Measurements from ENCODE around the gene CDK5RAP2.

CDK5RAP2 gene

DNA sequence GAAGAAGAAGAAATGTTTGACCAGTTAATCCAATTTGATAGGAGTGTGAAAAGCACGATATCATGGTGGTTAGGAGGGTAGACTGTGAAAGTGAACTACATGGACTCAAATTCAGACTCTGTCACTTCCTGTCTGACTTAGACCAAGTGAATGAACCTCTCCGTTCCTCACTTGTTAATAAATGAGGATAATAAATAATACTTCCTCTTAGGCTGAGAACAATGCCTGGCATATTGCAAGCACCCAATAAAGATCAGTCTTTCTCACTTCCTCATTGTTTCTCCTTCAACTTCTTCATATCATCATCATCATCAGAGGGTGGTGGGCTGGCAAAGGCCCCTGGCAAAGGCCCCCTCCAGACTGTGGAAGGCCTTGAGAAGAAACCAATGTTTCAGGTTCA lies 148.7 kb downstream of the CDK5RAP2 start:
- DNase-seq = no peak

DNA sequence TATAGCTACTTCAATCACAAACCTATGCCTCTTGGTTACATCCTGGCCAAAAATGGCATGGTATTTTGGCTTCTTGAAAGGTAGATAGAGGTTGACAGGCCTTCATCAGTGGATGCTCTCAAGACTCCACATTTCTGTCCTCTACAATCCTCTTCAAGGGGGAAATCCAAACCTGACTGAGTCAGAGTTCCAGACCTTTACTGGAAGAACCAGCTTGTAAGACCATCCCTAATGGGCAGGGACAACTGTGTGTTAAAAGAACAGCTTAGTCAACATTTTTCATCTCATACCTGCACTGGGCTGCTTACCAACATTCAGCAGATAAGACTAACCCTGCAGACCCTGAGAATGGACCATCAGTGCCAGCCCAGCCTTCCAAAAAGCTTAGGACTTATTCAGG lies 155.7 kb downstream of the CDK5RAP2 start:
- DNase-seq = no peak

DNA sequence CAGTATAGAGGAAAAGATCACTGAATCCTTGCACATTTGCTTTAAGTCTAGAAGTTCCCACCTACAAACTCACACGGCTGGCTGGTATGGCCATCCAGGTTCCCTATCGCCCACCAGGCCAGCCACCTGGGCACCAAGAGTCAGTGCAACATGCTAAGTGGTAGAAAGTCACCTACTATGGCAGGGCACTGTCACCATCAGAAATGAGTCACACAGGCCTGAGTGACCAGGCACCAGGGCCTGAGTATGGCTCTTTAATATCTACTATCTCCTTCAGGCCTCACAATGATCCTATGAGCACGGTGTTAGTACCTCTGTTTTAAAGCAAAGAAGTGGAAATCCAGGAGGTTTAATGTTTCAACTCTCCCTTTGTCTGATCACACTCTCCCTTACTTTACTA lies 156.2 kb downstream of the CDK5RAP2 start:
- DNase-seq = no peak

DNA sequence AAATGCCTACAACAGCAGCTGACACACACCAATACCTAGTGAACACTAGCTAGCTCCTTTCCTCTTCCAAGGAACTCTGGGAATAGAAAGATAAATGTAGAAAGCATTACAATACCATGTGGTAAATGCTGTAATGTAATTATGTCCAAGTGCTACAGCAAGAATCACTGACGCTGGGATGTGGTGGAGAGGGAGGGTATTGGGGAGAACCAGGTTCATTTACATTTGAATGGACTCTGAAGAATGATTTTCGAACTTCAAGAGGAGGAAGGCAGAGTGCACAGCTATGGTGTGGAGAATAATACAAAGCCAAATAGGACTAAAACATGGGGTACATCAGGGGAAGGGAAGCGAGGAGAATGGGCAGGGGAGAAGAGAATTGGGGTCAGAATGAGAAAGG lies 158.0 kb downstream of the CDK5RAP2 start:
- no peak for DNase-seq

DNA sequence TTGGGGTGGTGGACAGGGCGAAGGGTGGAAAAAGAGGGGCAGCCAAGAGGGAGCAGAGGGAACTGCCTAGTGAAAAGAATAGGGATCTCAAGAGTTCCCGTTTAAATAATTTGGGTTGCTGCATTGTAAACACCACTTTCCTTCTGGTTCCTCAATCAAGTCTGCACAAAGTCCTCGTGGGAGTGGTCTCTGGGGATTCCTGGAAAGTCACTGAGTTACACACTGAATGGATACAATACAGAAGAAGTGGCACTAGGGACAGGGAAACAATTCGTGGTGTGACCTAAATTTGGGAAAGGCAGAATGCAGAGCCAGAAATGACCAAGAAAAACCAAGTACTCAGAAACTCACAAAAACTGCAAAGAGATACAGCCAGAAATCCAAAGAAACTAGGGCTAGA lies 161.7 kb downstream of the CDK5RAP2 start:
- DNase-seq = no peak

DNA sequence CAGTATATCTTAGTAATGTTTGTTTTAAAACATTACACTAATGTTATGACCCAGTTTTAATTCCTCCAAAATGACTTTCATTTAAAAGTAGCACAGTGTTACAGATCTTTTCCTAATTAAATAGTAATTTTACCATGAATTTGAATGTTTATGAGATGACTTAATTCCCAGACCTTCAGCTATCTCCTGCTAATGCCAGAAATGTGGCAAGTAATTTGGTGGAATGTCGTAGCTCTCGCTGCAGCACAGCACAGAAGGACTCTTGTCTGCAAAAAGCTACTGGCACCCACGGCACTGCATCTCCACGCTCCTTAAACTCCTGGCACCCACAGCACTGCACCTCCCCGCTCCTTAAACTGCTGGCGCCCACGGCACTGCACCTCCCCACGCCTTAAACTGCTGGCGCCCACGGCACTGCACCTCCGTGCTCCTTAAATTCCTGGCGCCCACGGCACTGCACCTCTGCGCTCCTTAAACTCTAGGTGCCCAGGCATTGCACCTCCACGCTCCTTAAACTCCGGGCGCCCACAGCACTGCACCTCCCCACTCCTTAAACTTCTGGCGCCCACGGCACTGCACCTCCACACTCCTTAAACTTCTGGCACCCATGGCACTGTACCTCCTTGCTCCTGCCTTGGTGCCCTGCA lies 163.1 kb downstream of the CDK5RAP2 start:
- DNase-seq = no peak

DNA sequence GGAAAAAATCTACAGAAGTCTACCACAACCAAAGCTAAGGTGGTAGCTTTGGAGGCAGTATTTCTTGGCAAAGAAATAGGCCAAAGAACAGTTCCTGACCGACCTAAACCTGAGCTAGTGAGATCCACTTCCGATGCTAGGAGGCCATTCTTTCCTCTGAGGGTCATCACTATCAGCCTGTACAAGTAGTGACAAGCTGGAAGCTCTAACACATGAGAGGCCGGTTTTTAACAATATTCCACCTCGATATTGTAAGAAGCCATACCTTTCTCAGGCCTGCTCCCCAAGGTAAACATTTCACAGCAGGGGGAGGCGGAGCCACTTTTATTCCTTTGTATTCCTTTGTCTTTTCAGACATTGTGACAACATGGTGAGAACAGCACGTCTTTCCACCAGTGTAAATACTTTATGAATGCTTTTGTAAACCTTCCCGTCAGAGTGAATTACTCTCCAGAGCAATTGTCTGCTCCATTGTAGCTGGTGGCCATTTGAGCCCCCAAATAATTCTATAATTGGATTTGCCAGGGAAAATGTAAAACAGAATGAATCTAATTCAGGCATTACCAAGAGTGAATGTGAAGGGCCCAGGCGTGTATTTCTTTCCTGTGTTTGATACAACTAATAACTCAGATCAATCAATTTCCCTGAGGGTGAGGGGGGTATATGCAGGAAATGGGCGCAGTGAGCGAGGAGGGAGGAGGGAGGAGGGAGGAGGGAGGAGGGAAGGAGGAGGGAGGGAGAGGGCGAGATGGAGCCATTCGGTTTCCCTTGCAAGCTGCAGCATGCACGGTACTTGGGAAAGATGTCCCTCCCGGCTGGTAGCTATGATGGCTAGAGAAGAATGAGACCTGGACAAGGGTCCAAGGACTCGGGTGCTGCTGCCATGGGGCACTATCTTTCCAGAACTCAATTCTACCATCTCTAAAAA lies 166.6 kb downstream of the CDK5RAP2 start:
- DNase-seq = peak in 1 of 2 experiments; percentile 9

DNA sequence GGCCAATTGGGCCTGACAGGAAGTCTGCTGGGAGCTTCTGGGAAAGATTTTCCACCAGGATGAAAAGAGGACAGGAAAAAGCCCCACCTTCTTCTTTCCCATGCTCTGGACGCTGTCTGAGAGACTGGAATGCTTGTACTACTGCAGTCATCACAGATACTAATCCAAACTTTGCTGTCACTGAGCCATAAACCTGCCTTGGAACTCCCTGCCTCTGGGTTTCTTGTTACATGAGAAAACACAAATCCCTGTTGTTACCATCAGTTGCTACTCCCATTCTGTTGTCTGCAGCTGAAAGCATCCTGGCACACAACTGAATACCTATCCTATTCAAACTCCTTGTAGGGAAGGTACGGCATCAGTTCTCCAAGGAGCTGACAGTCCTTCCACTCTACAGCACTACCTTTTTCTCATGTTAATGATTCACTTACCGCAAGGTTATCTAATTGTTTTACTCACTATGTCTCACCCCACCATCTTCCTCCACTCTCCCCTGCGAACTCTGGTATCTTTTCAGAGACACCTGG lies 167.5 kb downstream of the CDK5RAP2 start:
- no peak for DNase-seq

DNA sequence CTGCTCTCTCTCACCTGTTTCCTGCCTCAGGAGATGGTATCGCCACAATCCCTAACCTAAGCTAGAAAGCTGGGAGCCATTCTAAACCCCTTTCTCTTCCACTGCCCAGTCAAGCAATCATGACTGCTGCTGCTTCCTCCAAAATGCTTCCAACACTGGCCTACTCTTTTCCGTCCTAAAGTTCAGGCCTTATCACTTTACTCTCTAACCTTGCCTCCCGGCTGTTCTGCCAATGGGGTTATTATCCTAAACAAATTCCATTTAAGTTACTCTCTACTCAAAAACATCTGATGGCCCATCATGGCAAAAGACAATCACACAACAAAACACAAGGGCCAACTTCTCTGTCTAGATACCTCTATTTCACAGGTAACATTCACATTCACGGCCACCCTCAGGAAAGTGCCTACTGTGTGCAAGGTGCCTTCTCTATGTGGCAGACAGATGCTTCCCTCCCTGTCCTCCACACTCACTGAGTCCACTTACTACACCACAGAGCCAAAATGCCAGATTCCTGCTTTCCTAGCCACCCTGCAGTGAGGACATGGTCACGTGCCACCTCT lies 168.0 kb downstream of the CDK5RAP2 start:
- DNase-seq = no peak

DNA sequence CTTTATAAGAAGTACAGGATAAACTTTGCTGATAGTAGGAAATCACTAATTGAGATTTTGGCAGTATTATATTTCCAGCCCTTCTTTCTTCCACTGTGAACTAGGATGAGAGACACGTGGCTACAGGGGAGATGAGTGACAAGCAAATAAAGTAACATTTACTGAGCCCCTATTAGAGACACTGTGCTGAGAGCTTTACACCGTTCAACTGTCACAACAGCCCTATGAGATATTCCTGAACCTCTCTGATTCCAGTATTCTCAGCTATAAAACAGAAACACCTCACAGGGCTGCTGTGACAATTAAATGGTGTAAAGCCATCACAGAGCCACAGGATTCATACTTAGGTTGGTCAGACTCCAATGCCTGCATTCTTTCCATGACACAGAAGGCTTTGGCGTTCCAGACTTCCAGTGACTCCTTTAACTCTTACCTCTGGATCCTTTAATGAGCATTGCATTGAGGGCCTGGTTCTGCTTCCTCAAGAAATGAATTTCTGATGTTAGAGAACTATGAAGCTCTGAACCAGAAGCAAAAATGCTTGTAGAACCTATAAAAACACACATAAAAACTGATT lies 169.0 kb downstream of the CDK5RAP2 start:
- no peak for DNase-seq

DNA sequence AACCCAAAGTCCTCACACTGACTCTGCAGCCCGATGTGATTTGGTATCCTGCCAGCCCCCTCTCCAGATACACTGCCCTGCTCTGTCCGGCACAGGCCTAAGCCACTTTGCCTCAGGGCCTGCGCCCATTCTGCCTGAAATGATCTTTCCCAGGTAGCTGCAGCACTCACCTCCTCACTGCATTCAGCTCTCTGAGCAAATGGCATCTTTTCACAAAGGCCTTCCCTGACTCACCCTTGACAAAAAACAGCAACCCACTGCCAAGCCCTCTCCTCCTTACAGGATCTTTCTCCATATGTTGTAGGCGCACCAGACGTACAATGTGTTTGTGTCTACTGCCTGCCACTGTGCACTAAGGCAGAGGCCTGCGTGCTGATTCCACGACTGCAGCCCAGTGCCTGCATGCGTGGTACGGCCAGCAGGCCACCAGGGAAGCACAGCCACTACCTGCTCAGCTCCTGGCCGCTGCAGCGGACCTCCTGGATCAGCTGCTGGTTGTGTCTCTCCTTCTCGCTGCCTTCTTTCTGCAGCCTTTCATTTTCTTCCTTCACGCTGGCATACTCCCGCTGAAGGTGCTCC lies 171.2 kb downstream of the CDK5RAP2 start:
- DNase-seq = no peak

DNA sequence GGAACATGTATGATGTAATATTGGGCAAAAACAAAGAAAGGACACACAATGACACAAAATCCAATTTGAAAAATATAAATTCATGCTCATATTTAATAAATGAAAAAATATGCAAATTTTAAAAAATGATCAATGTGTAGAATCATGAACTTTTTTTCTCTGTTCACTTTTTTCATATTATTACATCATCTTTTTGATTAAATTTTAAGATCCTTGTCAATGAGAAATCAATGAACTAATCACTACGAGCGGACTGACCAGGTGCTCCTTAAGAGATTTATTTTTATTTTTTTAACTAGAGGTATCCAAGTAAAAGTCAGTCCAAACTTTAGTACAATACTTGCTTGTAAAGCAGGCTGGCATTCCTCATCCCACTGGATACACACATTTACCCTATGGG lies 174.1 kb downstream of the CDK5RAP2 start:
- no peak for DNase-seq

DNA sequence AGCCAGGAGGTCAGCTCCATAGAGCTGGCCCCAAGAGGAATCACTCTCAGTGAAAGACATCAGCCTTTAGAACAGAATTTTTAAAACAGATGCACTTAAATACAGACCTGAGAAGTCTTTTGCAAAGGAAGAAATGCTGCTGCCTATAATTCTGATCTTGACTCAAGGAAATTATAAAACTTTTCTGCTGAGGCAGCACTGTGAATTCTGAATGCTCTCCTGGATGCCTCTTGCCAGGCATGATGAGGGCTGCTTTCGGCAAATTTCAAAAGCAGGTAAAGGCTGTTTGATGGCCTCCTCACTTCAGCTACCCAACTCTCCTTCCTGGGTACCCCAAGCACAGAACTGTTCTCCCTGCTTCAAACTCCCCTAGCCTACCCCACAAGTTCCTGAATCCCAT lies 174.8 kb downstream of the CDK5RAP2 start:
- no peak for DNase-seq

DNA sequence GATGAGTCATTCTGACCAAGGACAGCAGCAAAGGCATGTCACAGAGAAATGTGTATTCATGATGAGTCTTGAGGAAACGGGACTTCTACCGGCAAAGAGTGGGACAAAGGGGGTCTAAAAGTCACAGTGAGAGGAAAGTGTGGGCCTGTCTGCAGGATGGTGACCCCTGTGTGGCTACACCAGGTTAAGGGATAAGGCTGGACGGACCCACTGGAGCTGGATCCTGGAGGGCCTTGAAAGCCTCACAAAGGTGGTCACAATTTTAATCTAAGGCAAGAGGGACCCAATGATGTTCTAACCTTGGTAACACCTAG lies 176.5 kb downstream of the CDK5RAP2 start:
- DNase-seq = no peak

DNA sequence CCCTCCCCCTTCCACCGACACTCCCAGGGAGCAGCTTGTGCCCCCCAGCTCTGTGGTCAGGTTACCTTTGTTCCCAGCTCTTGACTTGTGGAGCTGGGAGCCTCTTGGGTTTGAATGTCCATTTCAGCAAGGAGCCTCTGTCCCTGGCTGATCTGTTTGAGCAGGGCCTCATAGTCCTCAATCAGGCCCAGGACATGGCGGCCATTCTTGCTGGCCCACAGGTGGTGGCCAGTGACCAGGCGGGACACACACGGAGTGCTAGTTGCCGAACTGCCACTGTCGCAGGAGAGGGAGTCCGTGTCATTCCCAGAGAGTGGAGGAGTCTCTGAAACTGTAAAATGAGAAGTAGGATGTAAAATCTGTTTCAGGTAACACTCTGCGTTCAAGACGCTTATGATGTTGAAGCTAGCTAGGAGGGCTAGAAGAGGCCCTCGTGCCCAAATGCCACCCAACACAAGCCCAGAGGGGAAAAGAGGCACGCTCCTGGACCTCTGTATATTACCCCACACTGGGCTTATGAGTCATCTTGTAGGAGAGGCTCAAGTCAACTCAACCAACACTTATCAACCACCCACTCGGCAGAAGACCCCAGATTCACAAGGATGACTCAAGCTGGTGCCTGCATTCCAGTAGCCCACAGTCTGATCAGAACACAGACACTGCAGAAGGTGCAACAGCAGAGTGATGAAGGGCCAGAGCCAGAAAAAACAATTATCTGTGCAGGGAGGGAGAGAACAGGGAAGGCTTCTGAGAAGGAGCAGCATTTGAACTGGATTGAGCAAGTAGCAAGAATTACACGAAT lies 177.0 kb downstream of the CDK5RAP2 start:
- DNase-seq = no peak

DNA sequence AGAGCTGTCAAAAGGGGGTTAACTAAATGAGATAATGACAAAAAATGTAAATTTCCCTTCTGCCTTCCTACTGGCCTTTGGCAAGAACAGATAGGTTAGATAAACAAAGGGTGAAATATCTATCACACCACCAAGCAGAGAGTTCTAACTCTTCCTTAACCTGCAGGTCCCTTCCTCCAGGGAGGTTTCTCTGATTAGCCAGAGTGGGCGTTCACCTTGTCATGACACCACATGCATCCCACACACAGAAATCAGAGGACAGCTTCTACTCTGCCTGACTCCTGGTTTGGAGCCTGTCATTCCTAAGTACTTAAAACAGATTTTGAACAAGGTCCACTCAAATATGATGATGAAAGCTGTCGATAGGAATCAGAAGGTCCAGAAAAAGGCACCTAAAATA lies 180.0 kb downstream of the CDK5RAP2 start:
- no peak for DNase-seq

DNA sequence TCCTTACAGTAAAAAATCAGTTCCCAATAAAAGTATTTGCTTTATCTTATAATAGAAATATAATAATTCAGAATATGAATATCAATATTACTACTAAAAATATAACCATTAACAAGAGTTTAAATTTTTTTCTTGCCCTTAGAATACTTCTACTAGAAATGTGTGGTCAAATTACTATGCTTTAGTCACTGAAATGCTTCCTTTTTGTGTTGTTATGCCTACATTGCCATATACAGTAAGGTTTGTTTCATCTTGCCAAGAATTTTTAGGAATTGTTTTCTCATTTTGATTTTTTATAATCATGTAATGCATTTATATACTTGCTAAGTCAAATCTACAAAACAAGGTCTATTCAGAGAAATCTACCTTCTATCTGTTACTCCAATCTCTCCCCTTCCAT lies 181.7 kb downstream of the CDK5RAP2 start:
- no peak for DNase-seq

DNA sequence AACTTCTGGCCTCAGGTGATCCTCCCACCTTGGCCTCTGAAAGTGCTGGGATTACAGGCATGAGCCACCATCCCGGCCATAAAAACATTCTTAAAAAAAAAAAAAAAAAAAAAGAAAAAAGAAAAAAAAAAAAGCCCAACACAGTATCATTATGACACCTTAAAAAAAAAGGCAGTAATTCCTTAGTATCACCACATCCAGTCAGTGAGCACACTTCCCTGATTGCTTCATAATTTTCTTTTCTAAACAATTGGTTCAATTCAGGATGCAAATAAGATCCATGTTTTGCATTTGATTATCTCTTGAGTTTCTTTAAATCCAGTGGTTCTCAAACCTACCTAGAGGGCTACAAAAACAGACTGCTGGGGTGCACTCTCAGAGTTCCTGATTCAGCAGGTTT lies 182.5 kb downstream of the CDK5RAP2 start:
- DNase-seq = no peak

DNA sequence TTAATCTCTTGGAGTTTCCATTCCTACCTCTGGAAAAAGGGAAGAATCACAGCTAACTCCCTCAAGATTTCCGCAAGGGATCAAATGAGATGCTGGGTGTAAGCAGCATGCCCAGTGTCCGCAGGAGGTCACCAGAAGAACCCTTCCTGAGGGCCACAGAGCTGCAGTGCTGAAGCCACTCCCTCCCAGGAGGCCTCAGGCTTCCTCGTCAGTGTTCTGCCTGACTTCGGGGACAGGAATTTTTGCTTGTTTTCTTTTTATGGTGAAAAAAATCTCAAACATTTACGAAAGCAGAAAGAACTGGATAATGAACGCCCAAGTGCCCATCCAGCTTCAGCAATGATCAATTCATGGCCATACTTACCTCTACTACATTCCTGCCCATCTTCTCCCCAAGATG lies 183.0 kb downstream of the CDK5RAP2 start:
- DNase-seq = no peak

DNA sequence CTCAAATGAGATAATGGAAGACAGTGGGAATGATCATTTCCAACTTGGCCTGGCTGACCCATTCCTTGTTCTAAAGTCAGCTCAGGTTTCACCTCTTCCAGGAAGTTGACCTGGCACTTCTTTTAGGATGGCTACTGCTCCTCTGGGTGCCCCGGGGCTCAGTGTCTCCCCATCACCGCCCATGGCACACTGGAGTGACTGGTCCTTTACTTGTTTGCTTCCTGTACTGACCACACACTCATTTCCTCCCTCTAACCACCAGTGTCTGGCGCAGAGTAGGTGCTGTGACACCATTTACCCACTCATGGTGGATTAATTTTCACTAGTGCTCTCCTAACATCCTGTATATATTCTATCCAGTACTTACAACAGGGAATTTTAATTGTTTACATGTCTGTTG lies 183.5 kb downstream of the CDK5RAP2 start:
- no peak for DNase-seq

DNA sequence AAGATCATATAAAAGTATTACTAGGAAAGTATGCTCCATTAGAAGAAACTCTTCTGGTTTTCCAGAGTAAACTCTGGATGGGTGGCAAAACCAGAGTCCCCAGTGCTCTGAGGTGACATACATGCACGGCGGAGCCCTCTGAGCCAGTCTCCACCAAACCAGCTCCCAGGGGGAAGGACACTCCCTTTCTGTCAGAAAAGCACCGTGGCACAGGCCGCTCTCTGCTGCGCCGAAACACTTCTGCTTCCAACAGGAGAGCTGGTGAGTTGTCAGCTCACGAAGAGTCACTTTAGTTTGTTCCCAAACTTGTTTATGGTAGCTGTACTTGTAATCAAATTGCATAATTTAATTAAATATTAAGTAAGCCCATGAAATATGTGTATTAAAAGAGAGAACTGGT lies 184.6 kb downstream of the CDK5RAP2 start:
- no peak for DNase-seq

DNA sequence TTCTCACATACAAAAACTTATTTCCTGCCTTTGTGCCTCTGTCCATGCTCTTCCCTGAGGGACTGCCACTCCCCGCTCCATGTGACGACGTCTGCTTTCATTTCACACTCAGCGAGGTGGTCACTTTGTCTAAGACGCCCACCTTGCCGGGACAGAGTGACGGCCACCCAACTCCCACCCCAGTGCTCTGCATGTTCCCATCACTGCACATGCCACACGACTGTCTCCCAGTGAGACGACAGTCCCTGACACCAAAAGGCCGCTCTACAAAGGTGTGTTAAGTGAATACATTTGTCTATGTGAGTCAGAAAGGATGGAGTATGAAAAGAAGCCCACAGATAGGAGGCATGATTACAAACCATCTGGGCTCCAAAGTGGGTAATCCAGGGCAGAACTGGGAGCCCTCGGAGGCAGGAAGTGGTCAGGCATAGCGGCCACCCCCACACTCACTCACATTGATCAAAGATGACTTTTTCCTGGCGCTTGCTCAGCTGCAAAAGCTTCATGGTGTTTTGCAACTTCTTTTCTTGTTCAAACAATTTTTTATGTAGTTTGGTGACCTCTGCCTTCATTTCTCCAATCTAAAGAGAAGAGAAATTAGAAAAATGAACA lies 185.8 kb downstream of the CDK5RAP2 start:
- DNase-seq = no peak
